ENCODE results near the gene PCDHGC4.

The PCDHGC4 gene

GRCh38 chr5:141490771-141491170 is 5.9 kb downstream of the PCDHGC4 start:
- DNase-seq: no peak

- DNase-seq: no peak
Measured at GRCh38 chr5:141491323-141492167, 6.7 kb downstream of the PCDHGC4 start.

- no peak for DNase-seq
Measured at GRCh38 chr5:141492168-141492885, 7.5 kb downstream of the PCDHGC4 start.

DNA sequence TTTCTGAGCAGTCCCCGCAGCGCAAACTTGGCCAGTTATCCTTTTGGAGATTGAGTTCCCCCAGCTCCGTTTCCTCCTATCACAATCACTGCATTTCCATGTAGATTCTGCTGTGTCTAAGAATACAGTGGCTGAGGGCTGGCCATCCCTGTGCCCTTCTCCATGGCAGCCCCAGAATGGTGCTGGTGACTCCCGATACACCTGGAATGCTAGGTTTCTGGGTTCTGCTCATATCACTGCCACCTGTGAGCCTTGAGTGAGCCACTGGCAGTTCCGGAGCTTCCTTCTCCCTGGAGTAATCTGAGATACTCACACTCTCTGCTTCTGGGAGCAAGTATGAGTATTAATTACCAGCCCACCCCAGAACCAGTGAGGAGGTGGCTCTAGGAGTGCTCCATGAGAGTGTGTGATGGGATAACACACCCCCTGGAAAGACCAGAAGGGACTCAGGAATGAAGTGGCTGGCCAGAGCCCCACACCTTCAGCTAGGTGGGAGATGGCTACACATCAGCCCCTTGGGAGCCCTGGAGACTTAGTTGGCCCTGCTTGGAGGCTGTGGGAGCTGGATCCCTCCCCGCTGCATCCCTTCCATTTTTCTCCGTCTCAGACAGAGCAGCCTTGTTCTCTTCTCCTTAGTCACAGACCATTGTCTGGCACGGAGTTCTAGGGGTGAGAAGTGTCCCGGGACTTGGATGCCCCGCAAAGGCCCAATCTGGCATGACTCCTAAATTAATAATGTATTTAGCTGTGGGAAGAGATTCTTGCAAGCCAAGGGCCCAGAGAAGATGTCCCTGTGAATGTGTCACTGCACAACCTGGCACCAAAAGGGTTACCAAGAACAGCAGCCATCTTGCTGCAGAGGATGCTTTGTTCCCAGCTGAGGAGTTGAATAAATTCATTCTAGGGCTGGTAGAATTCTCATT is 8.9 kb downstream of the PCDHGC4 start:
- no peak for DNase-seq

DNA sequence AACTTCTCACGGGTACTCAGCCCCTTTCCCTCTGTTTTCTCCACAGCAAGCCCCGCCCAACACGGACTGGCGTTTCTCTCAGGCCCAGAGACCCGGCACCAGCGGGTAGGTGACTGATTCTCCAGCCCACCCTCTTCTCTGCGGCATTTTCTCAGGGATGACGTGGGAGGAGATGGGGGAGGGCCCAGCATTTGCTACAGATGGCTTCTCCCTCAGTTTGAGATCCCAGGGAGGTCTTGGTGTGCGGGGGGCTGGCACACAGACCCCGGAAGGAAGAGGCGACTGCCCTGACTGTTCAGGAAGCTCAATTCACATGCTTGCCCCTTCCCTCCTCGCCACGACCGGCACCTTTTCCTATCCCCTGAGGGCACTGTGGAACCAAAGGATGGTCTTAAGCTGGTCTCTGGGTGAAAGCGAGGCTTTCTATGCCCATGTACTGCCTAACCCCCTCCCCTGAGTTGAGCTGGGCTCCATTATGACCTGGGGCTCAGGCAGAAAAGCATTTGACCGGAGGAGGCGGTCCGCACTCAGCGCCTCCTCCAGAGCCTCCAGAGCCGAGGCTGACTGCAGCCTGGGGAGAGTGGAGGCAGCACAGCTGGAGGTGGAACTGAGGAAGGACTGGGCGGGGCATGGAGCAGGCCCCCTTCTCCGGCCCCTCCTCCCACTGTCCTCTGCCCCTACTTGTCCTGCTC is 10.1 kb downstream of the PCDHGC4 start:
- DNase-seq: no peak

- DNase-seq: no peak
Measured at GRCh38 chr5:141495453-141495811, 10.6 kb downstream of the PCDHGC4 start.

GRCh38 chr5:141496038-141496437 is 11.2 kb downstream of the PCDHGC4 start:
- DNase-seq: no peak

DNA sequence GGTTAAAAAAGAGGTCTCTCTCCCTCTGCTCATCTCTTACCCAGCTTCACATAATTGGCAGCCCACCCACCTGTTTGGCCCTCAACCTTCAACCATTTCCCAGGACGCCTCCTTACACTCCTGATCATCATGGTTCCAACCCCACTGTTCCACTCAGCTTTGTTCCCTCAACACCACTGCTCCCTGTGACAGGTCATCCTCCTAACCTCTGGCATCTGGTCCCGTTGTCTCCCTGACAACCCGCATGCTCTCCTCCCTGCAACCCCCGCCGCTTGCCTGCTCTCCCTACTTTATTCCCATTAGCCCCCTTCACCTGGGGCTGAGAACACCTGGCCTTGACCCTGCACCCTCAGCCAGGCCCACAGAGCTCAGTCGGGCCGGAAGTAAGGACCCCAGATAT is 16.9 kb downstream of the PCDHGC4 start:
- no peak for DNase-seq

- no peak for DNase-seq
Measured at GRCh38 chr5:141503681-141504080, 18.9 kb downstream of the PCDHGC4 start.

DNA sequence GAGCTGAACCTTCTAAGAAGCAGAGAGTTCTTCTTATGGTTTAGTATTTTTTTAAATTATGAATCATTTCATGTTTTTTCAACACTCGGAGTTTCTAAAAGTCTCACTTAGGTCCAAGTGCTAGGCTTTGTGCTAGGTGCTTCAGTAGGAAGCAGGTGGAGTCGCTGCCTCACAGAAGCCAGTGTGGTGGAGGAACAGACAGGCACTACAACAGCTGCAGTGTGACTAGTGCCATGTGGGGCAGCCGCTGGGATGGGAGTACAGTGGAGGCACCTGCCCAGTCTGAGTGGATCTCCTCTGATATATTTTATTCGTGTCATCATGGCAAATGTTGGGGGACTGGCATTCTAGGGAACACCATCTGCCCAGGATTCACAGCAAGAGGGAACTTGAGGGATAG is 19.4 kb downstream of the PCDHGC4 start:
- no peak for DNase-seq

- DNase-seq: no peak
Measured at GRCh38 chr5:141506381-141507155, 21.7 kb downstream of the PCDHGC4 start.

GRCh38 chr5:141507387-141508091 is 22.7 kb downstream of the PCDHGC4 start:
- DNase-seq: no peak

- no peak for DNase-seq
Measured at GRCh38 chr5:141508440-141508797, 23.6 kb downstream of the PCDHGC4 start.

DNA sequence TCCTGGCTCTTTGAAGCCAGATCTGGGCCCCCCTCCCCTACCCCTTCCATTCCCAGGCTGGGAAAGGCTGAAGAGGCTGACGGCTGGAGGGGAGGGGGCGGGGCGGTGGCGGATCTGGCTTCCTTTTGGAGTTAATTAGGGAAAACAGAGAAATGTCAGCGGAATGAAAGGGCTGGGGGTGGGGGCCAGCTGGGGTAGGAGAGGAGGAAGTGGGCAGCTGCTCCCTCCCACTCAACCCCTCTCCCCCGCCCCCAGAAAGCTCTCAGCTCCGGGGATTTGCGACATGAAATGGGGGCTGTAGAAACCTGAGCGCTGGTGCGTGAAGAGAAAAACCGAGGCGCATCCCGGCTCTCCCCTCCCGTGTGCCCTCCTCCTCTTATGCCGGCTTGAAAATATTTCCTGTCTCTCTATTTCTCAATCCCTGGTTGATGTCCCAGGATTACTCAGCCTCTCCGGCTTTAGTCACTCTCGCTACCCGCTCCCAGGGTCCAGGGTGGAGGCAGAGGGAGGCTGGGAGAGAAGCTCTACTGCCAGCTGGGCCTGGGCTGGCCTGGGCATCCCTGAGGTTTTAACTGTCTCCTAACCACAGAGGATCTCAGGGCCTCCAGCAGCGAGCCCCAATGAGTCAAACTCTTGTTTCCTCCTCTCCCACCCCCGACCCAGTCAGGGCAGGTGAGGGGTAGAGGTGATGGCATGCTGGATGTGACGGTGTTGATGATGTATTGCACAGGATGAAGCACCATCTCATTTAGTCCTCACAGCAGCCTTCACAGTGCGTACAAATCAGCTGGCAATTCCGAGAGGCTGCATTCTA is 24.2 kb downstream of the PCDHGC4 start:
- no peak for DNase-seq

DNA sequence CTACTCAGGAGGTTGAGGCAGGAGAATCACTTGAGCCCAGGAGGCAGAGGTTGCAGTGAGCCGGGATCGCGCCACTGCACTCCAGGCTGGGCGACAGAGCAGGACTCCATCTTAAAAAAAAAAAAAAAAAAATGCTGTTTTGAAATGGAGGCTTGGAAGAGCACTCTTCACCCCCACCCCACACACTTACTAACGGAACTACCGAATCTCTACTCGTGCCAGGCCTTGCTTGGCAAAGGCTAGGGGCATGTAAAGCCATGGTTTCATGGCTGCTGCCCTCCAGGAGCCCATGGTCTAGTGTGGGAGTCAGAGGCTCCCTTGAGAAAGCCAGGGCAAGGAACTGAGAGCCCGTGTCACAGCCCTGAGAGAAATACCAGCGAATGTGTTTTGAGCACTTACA is 25.3 kb downstream of the PCDHGC4 start:
- DNase-seq: no peak

- DNase-seq: no peak
Measured at GRCh38 chr5:141510850-141511601, 26.2 kb downstream of the PCDHGC4 start.

GRCh38 chr5:141511771-141512325 is 27.0 kb downstream of the PCDHGC4 start:
- DNase-seq: no peak

GRCh38 chr5:141512390-141512910 is 27.6 kb downstream of the PCDHGC4 start:
- no peak for DNase-seq
